ENCODE results near the gene NDC80. TPM values are rescaled to one million over a fixed set of nuclear protein-coding genes. Genes with fewer than 3 reads are reported as not detected.
A peak's percentile ranks its signal among the peaks of the same experiment; 100 is the strongest.

Gene NDC80
- total RNA-seq, 2 experiments from 2014 or later: 92.3 to 96.5 TPM

DNA sequence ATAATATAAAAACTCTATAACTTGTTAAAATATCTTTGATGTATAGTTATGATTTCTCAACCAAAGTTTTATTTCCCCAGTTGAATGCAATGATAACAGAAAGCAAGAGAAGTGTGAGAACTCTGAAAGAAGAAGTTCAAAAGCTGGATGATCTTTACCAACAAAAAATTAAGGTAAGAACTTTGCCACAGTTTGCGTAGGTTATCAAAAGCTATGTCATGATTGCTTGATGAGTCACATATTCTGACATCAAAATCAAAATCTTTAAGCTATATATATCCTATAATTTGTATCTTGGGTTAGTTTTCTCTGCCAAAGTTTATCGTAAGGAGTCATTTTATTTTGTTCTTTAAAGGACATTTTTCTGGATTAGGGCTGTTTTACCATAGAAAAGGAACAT, 35.0 kb downstream of the NDC80 start:
- no peaks in the 10 kb centered on the region for H3K9me3 Mint-ChIP-seq
- peaks cover 75% of the 10 kb centered on the region for H3K36me3 Mint-ChIP-seq (ENCODE audit: low read depth)
- peak overlapping the region; percentile 61 for H3K4me3 Mint-ChIP-seq
- POLR2A ChIA-PET: no interaction called here
- no peak for DNase-seq
- peaks cover 55% of the 10 kb centered on the region for H3K4me1 Mint-ChIP-seq
- CTCF ChIA-PET: interaction anchor here (0.9 to 1.8 kb wide), 5 partner anchors 20 to 147 kb away, joined by 3 to 5 read pairs (median 4); no protein-coding TSS in a partner anchor
- peak overlapping the region; percentile 89 for H3K27ac Mint-ChIP-seq
- no peaks in the 10 kb centered on the region for H3K27me3 Mint-ChIP-seq

- Mint-ChIP-seq H3K9me3 (no peaks in the 10 kb centered on the region), H3K4me3 (no peak overlapping the region), H3K27ac (peak overlapping the region; percentile 17), H3K4me1 (peaks cover 37% of the 10 kb centered on the region), H3K27me3 (no peaks in the 10 kb centered on the region), H3K36me3 (ENCODE audit: low read depth) (peaks cover 74% of the 10 kb centered on the region)
- CTCF ChIA-PET: interaction anchor here (0.8 kb wide), 1 partner anchor 16 kb away, joined by 3 read pairs; no protein-coding TSS in a partner anchor
- DNase-seq: no peak
- POLR2A ChIA-PET: no interaction called here
Measured at GRCh38 chr18:2609604-2610003, 38.2 kb downstream of the NDC80 start.

- no peaks in the 10 kb centered on the region for H3K27me3 Mint-ChIP-seq
- no peak for DNase-seq
- ChIA-PET CTCF (no interaction called here), POLR2A (no interaction called here)
- no peak overlapping the region for H3K27ac Mint-ChIP-seq
- H3K36me3 Mint-ChIP-seq (ENCODE audit: low read depth): peaks cover 75% of the 10 kb centered on the region
- no peak overlapping the region for H3K4me3 Mint-ChIP-seq
- peaks cover 27% of the 10 kb centered on the region for H3K4me1 Mint-ChIP-seq
- H3K9me3 Mint-ChIP-seq: no peaks in the 10 kb centered on the region
Measured at GRCh38 chr18:2610549-2610948, 39.2 kb downstream of the NDC80 start.

GRCh38 chr18:2612996-2613395, 41.6 kb downstream of the NDC80 start:
- ChIA-PET CTCF (interaction anchor here (0.9 to 1.0 kb wide), 2 partner anchors 10 to 12 kb away, joined by 3 read pairs; no protein-coding TSS in a partner anchor), POLR2A (no interaction called here)
- peaks cover 13% of the 10 kb centered on the region for H3K4me1 Mint-ChIP-seq
- H3K27me3 Mint-ChIP-seq: no peaks in the 10 kb centered on the region
- peaks cover 77% of the 10 kb centered on the region for H3K36me3 Mint-ChIP-seq (ENCODE audit: low read depth)
- DNase-seq: no peak
- H3K9me3 Mint-ChIP-seq: no peaks in the 10 kb centered on the region
- H3K27ac Mint-ChIP-seq: no peak overlapping the region
- no peak overlapping the region for H3K4me3 Mint-ChIP-seq

DNA sequence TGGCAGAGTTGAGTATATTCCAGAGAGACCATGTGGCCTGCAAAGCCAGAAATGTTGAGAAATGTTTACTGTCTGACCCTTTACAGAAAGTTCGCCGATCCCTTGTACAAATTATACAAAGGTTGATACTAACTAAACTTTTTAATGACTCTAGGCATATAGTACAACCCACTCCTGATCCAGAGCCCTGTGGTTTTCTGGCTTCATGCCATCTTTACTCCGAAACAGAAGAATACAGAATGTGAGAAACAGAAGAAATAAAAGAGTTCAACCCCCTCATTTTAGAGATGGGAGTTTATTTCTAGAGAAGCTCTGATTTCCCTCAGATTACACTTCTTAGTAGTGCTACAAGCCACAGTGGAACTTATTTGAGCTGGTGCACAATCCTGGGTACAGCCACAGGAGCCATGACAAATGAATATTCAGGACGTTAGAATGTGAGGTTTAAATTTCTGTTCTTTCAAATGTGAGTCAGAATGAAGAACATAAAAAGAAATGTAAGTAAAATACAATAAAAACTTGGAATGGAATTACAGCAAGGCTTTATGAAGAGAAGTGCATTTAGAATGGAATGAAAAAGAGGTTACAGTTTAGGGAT, 46.1 kb downstream of the NDC80 start:
- ChIA-PET POLR2A (no interaction called here), CTCF (interaction anchor here (1.1 kb wide), 1 partner anchor 10 kb away, joined by 3 read pairs; no protein-coding TSS in a partner anchor)
- Mint-ChIP-seq H3K4me3 (no peak overlapping the region), H3K36me3 (ENCODE audit: low read depth) (peaks cover 45% of the 10 kb centered on the region), H3K9me3 (no peaks in the 10 kb centered on the region), H3K4me1 (peaks cover 1% of the 10 kb centered on the region), H3K27me3 (no peaks in the 10 kb centered on the region), H3K27ac (peak overlapping the region; percentile 25)
- no peak for DNase-seq

GRCh38 chr18:2618009-2618408, 46.7 kb downstream of the NDC80 start:
- no peak overlapping the region for H3K4me3 Mint-ChIP-seq
- H3K27ac Mint-ChIP-seq: no peak overlapping the region
- H3K4me1 Mint-ChIP-seq: no peaks in the 10 kb centered on the region
- peaks cover 40% of the 10 kb centered on the region for H3K36me3 Mint-ChIP-seq (ENCODE audit: low read depth)
- CTCF ChIA-PET: interaction anchor here (1.1 kb wide), 1 partner anchor 11 kb away, joined by 3 read pairs; no protein-coding TSS in a partner anchor
- POLR2A ChIA-PET: no interaction called here
- H3K9me3 Mint-ChIP-seq: no peaks in the 10 kb centered on the region
- no peak for DNase-seq
- no peaks in the 10 kb centered on the region for H3K27me3 Mint-ChIP-seq

DNA sequence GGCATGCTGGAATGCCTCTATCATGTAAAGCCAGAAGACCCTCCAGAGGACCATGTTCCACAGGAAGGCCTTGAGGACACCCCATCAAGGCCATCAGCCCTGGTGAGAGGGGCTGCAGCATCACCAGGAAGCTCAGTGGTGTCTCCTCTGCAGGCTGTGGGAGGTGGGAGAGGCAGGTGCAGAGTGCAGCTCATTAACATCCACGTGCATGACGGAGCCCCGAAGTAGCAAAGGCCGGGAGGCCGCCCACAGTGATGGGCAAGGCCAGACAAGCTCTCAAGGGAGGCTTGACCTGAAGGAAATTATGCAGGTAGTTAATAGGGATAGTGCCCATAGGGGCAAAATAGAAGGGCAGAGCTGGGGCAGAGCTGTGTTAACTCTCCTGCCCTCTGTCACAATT, 53.9 kb downstream of the NDC80 start:
- H3K27ac Mint-ChIP-seq: peak overlapping the region; percentile 11
- POLR2A ChIA-PET: no interaction called here
- peaks cover 3% of the 10 kb centered on the region for H3K36me3 Mint-ChIP-seq (ENCODE audit: low read depth)
- H3K4me1 Mint-ChIP-seq: peaks cover 22% of the 10 kb centered on the region
- H3K4me3 Mint-ChIP-seq: no peak overlapping the region
- H3K9me3 Mint-ChIP-seq: peaks cover 11% of the 10 kb centered on the region
- H3K27me3 Mint-ChIP-seq: no peaks in the 10 kb centered on the region
- CTCF ChIA-PET: interaction anchor here (0.7 to 1.5 kb wide), 7 partner anchors 9 to 26 kb away, joined by 3 to 5 read pairs (median 3); no protein-coding TSS in a partner anchor
- no peak for DNase-seq

- peaks cover 28% of the 10 kb centered on the region for H3K9me3 Mint-ChIP-seq
- peaks cover 27% of the 10 kb centered on the region for H3K4me1 Mint-ChIP-seq
- H3K27ac Mint-ChIP-seq: no peak overlapping the region
- CTCF ChIA-PET: interaction anchor here (0.6 to 1.7 kb wide), 4 partner anchors 13 to 83 kb away, joined by 3 to 6 read pairs (median 3); no protein-coding TSS in a partner anchor
- POLR2A ChIA-PET: interaction anchor here (0.6 to 1.4 kb wide), 2 partner anchors 9 to 52 kb away, joined by 3 to 14 read pairs; no protein-coding TSS in a partner anchor
- DNase-seq: no peak
- H3K36me3 Mint-ChIP-seq (ENCODE audit: low read depth): peaks cover 19% of the 10 kb centered on the region
- H3K4me3 Mint-ChIP-seq: no peak overlapping the region
- H3K27me3 Mint-ChIP-seq: no peaks in the 10 kb centered on the region
Measured at GRCh38 chr18:2627821-2628276, 56.5 kb downstream of the NDC80 start.

DNA sequence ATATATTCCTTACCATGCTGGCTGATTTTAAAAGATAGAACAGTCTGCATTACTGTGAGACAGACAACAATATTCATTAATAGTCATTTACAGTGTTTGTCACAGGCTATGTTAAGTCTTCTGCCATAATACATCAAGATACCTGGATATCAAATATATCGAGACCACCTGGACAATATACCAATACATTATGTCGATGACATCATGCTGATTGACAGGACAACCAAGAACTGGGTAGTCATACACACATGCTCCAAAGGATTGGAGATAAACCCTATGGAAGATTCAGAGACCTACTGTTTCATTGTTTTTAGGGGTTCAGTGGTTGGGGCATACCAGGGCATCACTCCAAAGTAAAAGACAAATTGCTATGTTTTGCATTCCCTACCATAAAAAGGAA, 57.6 kb downstream of the NDC80 start:
- POLR2A ChIA-PET: no interaction called here
- Mint-ChIP-seq H3K9me3 (peaks cover 34% of the 10 kb centered on the region), H3K36me3 (ENCODE audit: low read depth) (peaks cover 29% of the 10 kb centered on the region), H3K27me3 (no peaks in the 10 kb centered on the region), H3K4me1 (peaks cover 31% of the 10 kb centered on the region), H3K4me3 (no peak overlapping the region), H3K27ac (no peak overlapping the region)
- CTCF ChIA-PET: interaction anchor here (0.9 to 1.0 kb wide), 2 partner anchors 23 to 87 kb away, joined by 3 read pairs; no protein-coding TSS in a partner anchor
- DNase-seq: no peak

DNA sequence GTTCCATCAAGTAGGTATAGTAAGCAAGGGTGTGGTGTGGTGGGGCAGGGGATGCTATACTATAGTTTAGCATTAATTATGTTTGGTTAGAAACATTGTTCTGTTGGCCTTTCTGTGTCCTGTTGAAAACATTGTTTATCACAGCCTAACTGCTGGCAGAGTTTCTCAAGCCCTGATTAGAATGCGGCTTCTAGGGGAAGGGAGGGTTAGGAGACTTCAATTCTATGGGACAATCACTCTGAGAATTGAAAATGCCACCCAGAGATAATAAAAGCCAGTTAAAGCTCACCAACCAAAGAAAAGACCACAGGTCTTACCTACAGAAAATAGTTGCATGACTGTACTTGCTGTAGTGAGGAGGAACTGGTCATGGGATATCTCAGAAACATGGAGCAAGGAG, 64.2 kb downstream of the NDC80 start:
- no peak for DNase-seq
- ChIA-PET CTCF (no interaction called here), POLR2A (no interaction called here)
- Mint-ChIP-seq H3K27ac (peak overlapping the region; percentile 100), H3K4me1 (peaks cover 74% of the 10 kb centered on the region), H3K27me3 (no peaks in the 10 kb centered on the region), H3K9me3 (peaks cover 43% of the 10 kb centered on the region), H3K36me3 (ENCODE audit: low read depth) (peaks cover 63% of the 10 kb centered on the region), H3K4me3 (no peak overlapping the region)

GRCh38 chr18:2636126-2636631, 64.8 kb downstream of the NDC80 start:
- ChIA-PET POLR2A (interaction anchor here (1.4 kb wide), 1 partner anchor 9 kb away, joined by 14 read pairs; no protein-coding TSS in a partner anchor), CTCF (interaction anchor here (0.7 to 1.2 kb wide), 3 partner anchors 12 to 1930 kb away, joined by 3 to 5 read pairs (median 4); no protein-coding TSS in a partner anchor)
- peak overlapping the region; percentile 69 for H3K4me3 Mint-ChIP-seq
- peaks cover 43% of the 10 kb centered on the region for H3K9me3 Mint-ChIP-seq
- H3K27me3 Mint-ChIP-seq: no peaks in the 10 kb centered on the region
- H3K27ac Mint-ChIP-seq: peak overlapping the region; percentile 100
- peaks cover 79% of the 10 kb centered on the region for H3K4me1 Mint-ChIP-seq
- peaks cover 61% of the 10 kb centered on the region for H3K36me3 Mint-ChIP-seq (ENCODE audit: low read depth)
- no peak for DNase-seq

GRCh38 chr18:2641638-2642037, 70.3 kb downstream of the NDC80 start:
- Mint-ChIP-seq H3K27ac (no peak overlapping the region), H3K9me3 (peaks cover 7% of the 10 kb centered on the region), H3K27me3 (no peaks in the 10 kb centered on the region), H3K4me3 (peak overlapping the region; percentile 59), H3K4me1 (peaks cover 56% of the 10 kb centered on the region), H3K36me3 (ENCODE audit: low read depth) (peaks cover 21% of the 10 kb centered on the region)
- DNase-seq: peak; percentile 48
- ChIA-PET POLR2A (no interaction called here), CTCF (interaction anchor here (0.5 to 2.9 kb wide), 6 partner anchors 11 to 116 kb away, joined by 3 to 14 read pairs (median 3); no protein-coding TSS in a partner anchor)

DNA sequence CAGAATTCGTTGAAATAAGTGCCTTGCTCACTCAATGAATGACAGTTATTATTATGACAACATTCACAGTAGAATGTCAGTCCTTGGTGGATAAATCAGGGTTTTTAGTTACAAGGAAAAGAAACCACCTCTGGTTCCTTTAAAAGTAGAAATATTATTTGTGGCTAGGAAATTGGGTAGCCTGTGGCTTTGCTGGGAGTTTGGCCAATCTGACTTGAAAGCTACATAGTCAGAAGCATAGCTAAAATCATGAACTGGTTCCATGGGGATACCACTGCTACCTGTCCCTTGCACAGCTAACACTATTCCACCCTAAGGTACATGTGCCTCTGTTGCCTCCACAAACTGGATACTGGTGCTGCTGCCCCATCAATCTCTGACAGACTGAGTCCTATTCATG, 71.4 kb downstream of the NDC80 start:
- peaks cover 46% of the 10 kb centered on the region for H3K4me1 Mint-ChIP-seq
- CTCF ChIA-PET: interaction anchor here (0.8 to 2.9 kb wide), 2 partner anchors 10 to 105 kb away, joined by 3 to 14 read pairs; no protein-coding TSS in a partner anchor
- peaks cover 7% of the 10 kb centered on the region for H3K9me3 Mint-ChIP-seq
- no peaks in the 10 kb centered on the region for H3K27me3 Mint-ChIP-seq
- POLR2A ChIA-PET: no interaction called here
- DNase-seq: no peak
- H3K4me3 Mint-ChIP-seq: no peak overlapping the region
- H3K27ac Mint-ChIP-seq: no peak overlapping the region
- H3K36me3 Mint-ChIP-seq (ENCODE audit: low read depth): peaks cover 18% of the 10 kb centered on the region

Data from activated CD4-positive, alpha-beta T cell treated with anti-CD3 and anti-CD28 coated beads, Interleukin-2, amount 10 ng/mL, durations not matched to agents 7 days and 5 days (primary cell).